Activated CD4-positive, alpha-beta T cell treated with anti-CD3 and anti-CD28 coated beads, Interleukin-2, amount 10 ng/mL, durations not matched to agents 24 days and 14 days (primary cell): ENCODE data around the gene IZUMO2. TPM values are rescaled to one million over a fixed set of nuclear protein-coding genes. Genes with fewer than 3 reads are reported as not detected.
"Not testable (repeated sequence)": the region's sequence is repeated elsewhere in the genome, so short reads cannot be mapped to it uniquely, and the experiment has no call there.

ENCODE experiments used
- DNase-seq: peaks from one replicate; pipeline ENCODE4 v3.0.0; 2022
- H3K27ac Mint-ChIP-seq: one replicate; pipeline ENCODE4 v1.8.0; 2022; ENCODE audit warnings: mild to moderate bottlenecking, mixed read lengths
- H3K27me3 Mint-ChIP-seq: one replicate; pipeline ENCODE4 v1.8.0; 2022; ENCODE audit warnings: mixed read lengths
- H3K36me3 Mint-ChIP-seq: one replicate; pipeline ENCODE4 v1.8.0; 2022; ENCODE audit warnings: low read depth, mild to moderate bottlenecking, mixed read lengths
- H3K4me1 Mint-ChIP-seq: one replicate; pipeline ENCODE4 v1.8.0; 2021; ENCODE audit warnings: mixed read lengths
- H3K4me3 Mint-ChIP-seq: one replicate; pipeline ENCODE4 v1.8.0; 2022; ENCODE audit warnings: mild to moderate bottlenecking, moderate library complexity, mixed read lengths
- H3K9me3 Mint-ChIP-seq: one replicate; pipeline ENCODE4 v1.8.0; 2021; ENCODE audit warnings: mixed read lengths
- intact Hi-C: fragments of 100-400 bp; cut with micrococcal nuclease; formaldehyde crosslinking; loops from one replicate; pipeline ENCODE4 v1.15.1; 2023
- total RNA-seq: library from RNA; stranded (reverse); gene quantifications from 2 replicates; pipeline ENCODE4 v1.2.3, GENCODE V29; 2022

IZUMO2 gene
- total RNA-seq, 1 donor from 2014 or later: not detected

DNA sequence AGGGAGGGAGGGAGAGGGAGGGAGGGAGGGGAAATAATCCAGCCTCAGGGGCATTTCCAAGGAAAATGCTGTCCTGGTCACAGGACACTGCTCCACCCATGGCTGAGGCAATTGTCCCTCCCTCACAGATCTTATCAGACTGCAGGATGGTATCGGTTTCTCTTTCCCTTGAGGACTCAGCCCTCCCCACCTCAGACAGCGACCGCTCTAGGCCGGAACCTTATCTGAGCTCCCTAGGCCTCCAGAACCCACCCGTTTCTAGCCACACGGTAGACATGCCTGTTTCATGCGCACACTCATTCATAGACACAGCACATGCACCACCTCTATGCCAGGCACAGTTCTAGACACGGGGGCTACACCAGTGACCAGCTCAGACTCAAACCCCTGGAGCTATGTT is 10.0 kb upstream of the IZUMO2 start:
- intact Hi-C loops: no loop called here
- no peaks in the 10 kb centered on the region for H3K36me3 Mint-ChIP-seq
- peaks cover 4% of the 10 kb centered on the region for H3K4me1 Mint-ChIP-seq
- H3K4me3 Mint-ChIP-seq: no peak overlapping the region
- no peak overlapping the region for H3K27ac Mint-ChIP-seq
- H3K9me3 Mint-ChIP-seq: peaks cover 2% of the 10 kb centered on the region
- H3K27me3 Mint-ChIP-seq: no peaks in the 10 kb centered on the region
- DNase-seq: peak; percentile 69

DNA sequence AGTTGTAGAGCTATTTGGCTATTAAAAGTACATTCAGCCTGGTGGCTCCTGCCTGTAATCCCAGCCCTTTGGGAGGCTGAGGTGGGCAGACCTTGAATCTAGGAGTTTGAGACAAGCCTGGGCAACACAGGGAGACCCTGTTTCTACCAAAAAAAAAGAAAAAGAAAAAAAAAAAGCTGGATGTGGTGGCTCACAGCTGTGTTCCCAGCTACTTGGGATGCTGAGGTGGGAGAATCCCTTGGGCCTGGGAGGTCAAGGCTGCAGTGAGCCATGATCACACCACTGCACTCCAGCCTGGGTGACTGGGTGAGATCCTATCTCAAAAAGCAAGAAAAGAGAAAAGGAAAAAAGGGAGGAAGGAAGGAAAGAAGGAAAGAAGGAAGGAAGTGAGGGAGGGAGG is 9.6 kb upstream of the IZUMO2 start:
- H3K27me3 Mint-ChIP-seq: no peaks in the 10 kb centered on the region
- no peak for DNase-seq
- no peak overlapping the region for H3K4me3 Mint-ChIP-seq
- intact Hi-C loops: no loop called here
- H3K9me3 Mint-ChIP-seq: no peaks in the 10 kb centered on the region
- peaks cover 4% of the 10 kb centered on the region for H3K4me1 Mint-ChIP-seq
- H3K27ac Mint-ChIP-seq: no peak overlapping the region
- no peaks in the 10 kb centered on the region for H3K36me3 Mint-ChIP-seq

DNA sequence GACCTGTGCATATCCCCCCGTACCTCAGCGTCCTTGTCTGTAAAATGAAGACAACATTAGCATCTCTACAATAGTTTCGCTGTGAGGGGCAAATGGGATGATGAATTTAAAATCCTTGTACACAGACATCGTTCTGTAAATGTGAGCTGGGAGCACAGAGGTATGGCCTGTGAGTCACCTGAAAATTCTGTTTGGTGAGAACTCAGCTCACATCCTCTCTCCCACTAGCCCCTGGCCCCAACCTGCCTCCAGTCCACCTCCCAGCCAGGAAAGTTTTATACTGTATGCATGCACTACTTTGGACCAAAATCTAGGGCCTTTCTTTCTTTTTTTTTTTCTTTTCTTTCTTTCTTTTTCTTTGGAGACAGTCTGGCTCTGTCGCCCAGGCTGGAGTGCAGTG is 8.7 kb upstream of the IZUMO2 start:
- no peaks in the 10 kb centered on the region for H3K27me3 Mint-ChIP-seq
- H3K9me3 Mint-ChIP-seq: no peaks in the 10 kb centered on the region
- intact Hi-C loops: no loop called here
- H3K27ac Mint-ChIP-seq: no peak overlapping the region
- H3K4me3 Mint-ChIP-seq: no peak overlapping the region
- DNase-seq: no peak
- peaks cover 4% of the 10 kb centered on the region for H3K4me1 Mint-ChIP-seq
- H3K36me3 Mint-ChIP-seq: no peaks in the 10 kb centered on the region

DNA sequence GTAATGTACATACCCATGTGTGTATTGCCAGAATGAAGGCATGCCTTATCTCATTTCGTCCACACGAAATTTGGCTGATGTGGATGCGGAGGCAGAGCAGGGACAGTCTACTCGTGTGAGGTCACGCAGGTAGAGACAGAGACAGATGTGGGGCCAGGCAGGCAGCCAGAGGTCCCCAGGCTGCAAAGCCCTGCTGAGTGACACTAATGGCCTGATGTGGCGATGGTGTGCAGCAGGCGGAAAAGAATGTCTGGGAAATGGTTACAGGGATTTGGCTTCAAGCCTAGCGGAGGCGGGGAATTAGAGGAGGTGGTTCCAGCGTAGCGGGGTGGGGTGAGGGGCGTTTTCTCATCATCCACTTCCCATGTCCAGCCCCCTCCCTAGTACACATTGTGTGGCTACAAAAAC is 4.2 kb upstream of the IZUMO2 start:
- no peaks in the 10 kb centered on the region for H3K27me3 Mint-ChIP-seq
- no peak overlapping the region for H3K27ac Mint-ChIP-seq
- H3K36me3 Mint-ChIP-seq: no peaks in the 10 kb centered on the region
- no peak overlapping the region for H3K4me3 Mint-ChIP-seq
- H3K9me3 Mint-ChIP-seq: no peaks in the 10 kb centered on the region
- peaks cover 2% of the 10 kb centered on the region for H3K4me1 Mint-ChIP-seq
- intact Hi-C loops: no loop called here
- no peak for DNase-seq

DNA sequence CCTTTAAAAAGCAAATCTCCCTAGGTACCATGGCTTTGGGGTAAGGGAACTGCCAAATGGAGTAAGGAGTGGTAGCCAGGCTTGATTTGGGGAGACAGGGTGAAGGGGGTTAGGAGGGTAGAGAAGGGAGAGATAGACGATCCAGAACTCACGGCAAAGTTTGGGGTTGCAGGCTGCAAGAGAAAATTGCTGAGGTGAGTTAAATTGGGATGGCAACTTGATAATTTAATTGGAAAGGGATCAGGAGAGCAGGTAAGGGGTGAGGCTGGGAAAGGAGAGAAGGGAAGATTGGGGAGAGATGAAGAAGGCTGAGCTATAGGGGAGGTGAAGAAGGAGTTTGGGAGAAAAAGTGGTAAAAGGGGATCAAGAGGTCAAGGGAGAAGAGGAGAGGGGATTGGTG is 4.0 kb downstream of the IZUMO2 start:
- H3K27me3 Mint-ChIP-seq: no peaks in the 10 kb centered on the region
- H3K27ac Mint-ChIP-seq: no peak overlapping the region
- no peaks in the 10 kb centered on the region for H3K9me3 Mint-ChIP-seq
- DNase-seq: no peak
- H3K36me3 Mint-ChIP-seq: no peaks in the 10 kb centered on the region
- intact Hi-C loops: no loop called here
- H3K4me1 Mint-ChIP-seq: no peaks in the 10 kb centered on the region
- no peak overlapping the region for H3K4me3 Mint-ChIP-seq

DNA sequence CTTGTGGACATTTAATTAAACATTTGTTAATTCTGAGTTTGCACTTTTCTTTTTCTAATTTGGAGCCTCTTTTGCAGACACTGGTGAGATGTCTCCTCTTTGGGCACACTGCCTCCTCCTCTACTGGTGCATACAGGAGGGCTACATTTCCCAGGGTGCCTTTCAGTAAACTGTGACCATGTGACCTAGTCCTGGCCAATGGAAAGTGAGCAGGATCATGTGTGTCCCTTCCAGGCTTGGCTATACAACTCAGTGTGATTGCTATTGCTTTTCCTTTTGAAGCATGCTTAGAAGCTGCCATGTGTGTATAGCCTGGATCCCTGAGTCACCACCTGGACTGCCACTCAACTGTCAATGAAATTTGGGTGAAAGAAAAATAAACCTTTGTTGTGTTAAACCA is 4.5 kb downstream of the IZUMO2 start:
- no peaks in the 10 kb centered on the region for H3K9me3 Mint-ChIP-seq
- no peak overlapping the region for H3K4me3 Mint-ChIP-seq
- intact Hi-C loops: no loop called here
- no peaks in the 10 kb centered on the region for H3K27me3 Mint-ChIP-seq
- DNase-seq: no peak
- H3K27ac Mint-ChIP-seq: no peak overlapping the region
- no peaks in the 10 kb centered on the region for H3K4me1 Mint-ChIP-seq
- H3K36me3 Mint-ChIP-seq: no peaks in the 10 kb centered on the region

DNA sequence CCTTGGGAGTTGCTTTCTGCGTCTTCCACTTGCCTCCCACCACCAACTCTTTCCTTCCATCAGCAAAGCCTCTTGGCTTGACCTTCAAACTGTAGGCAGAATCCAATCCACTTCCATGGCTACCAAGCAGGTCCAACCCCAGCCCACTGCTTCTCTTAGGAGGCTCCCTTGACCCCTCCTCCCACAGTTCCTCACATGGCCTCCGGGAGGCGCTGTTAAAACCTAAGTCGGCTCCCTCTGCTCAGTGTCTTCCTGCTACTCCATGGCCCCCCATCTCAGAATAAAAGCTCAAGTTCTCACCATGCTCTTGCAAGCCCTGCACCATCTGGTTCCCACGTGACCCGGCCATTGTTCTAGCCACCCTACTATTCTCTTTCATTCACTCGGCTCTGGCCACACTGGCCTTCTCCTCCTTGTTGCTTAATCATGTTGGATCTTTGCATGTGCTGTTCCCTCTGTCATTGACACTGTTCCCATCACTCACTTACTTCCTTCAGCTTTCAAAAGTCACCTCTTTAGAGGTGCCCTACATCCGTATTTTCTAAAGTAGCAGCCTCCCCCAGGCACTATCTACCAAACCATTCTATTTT is 7.5 kb downstream of the IZUMO2 start:
- no peaks in the 10 kb centered on the region for H3K36me3 Mint-ChIP-seq
- H3K27me3 Mint-ChIP-seq: no peaks in the 10 kb centered on the region
- no peak overlapping the region for H3K4me3 Mint-ChIP-seq
- intact Hi-C loops: no loop called here
- DNase-seq: no peak
- H3K4me1 Mint-ChIP-seq: no peaks in the 10 kb centered on the region
- no peaks in the 10 kb centered on the region for H3K9me3 Mint-ChIP-seq
- no peak overlapping the region for H3K27ac Mint-ChIP-seq

DNA sequence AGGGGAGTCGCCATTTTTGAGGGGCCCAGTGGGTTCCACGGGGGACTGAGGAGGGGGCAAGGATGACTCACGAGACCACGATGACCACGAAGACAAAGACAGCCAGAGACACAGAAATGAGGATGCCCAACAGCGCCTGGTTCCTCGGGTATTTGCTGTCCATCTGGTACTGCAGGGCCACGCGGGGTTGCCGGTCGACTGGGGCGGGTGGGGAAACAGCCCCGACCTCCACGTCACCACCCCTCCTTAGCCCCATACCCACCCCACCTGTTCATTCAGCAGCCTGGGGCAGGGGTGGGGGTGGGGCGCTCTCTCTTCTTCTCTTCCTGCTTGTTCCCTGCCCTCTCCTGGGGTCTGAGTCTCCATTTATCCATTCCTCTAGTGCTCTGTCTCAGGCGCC is 8.6 kb downstream of the IZUMO2 start:
- intact Hi-C loops: no loop called here
- Mint-ChIP-seq H3K27ac (no peak overlapping the region), H3K4me3 (no peak overlapping the region), H3K9me3 (no peaks in the 10 kb centered on the region), H3K4me1 (no peaks in the 10 kb centered on the region), H3K36me3 (no peaks in the 10 kb centered on the region), H3K27me3 (no peaks in the 10 kb centered on the region)
- no peak for DNase-seq

DNA sequence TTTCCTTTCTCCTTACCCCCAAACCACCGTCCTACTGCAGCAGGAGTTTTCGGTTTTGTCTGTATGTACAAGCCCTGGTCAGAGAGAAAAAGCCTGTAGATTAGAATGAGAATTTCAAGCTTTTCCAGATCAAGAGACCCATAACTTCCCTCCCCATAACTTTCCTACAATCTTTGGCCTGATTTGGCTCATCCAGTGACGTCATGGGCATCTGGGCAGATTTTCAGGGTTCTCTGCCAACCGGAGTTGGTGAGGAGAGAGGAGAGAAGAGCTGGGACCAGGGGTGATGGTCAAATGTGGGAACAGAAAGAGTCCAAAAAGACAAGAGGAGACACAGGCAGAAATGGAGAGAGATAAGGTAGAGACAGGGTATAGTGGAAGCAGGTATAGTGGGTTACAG is 10.5 kb downstream of the IZUMO2 start:
- Mint-ChIP-seq H3K36me3 (no peaks in the 10 kb centered on the region), H3K4me1 (peaks cover 4% of the 10 kb centered on the region), H3K4me3 (no peak overlapping the region), H3K27me3 (peaks cover 9% of the 10 kb centered on the region), H3K9me3 (peaks cover 6% of the 10 kb centered on the region), H3K27ac (no peak overlapping the region)
- no peak for DNase-seq
- intact Hi-C loops: no loop called here

DNA sequence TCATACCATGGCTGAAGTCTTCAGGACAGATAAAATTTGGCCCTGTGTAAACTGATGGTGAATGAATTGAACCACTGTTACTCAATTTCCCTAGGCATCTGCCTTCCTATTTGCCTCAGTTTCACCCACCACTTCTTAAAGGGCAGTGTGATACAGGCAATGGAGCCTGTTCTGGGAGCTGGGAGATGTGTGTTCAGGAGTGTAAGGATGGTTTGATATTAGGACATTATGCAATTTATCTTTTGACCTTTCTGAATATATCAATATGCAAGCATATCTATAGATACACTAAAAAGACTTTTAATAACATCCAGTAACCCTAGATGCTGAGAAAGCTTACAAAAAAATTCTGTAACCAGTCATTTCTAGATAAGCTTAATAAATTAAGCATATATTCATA is 14.6 kb downstream of the IZUMO2 start:
- Mint-ChIP-seq H3K4me3 (peak overlapping the region; percentile 69), H3K27ac (no peak overlapping the region)
- intact Hi-C loops: no loop called here

DNA sequence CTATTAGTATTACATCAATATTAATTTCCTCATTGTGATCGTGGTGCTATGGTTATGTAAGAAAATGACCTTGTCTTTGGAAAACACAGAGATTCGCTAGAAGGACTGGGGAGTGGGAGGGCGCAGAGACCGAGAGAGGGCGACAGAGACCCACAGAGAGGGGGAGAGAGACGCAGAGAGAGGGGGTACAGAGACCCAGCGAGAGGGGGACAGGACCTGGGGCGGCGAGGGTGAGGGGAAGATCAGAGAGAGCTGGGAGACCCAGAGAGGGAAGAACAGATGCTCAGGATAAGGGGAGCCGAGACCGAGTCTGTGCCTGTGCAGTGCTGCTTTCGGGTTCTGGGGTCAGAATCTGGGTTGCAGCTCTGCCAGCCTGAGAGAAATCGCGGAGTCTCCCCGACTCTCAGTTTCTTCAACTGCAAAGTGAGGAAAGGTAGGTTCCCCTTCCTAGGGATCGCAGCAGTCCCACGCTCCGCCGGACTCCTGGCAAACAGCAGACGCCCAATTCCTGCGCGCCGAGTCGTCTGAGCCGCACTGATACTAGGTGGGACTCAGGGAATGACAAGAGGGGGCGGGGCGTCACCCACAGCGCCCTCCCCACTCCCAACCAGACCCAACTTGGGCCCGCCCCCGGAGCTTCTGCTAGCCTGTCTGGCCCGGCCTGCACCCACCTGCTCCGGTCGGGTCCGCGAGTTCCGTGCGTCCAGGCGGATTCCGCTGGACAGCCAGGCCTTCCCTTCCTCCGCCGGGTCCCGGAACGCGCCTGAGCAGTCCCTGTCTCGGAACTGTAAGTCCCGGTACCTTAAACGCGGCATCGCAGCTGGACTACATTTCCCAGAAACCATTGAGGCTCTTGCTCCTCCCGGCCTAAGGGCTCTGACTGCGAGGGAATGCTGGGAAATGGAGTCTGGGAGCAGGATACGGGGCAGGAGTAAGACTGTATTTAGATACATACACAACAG is 15.3 kb downstream of the IZUMO2 start:
- Mint-ChIP-seq H3K4me1 (peaks cover 9% of the 10 kb centered on the region), H3K9me3 (peaks cover 6% of the 10 kb centered on the region), H3K27ac (no peak overlapping the region), H3K36me3 (no peaks in the 10 kb centered on the region), H3K27me3 (peaks cover 14% of the 10 kb centered on the region), H3K4me3 (peak overlapping the region; percentile 69)
- intact Hi-C loops: no loop called here
- peak; percentile 86 for DNase-seq

More for the DNA sequence above, 14.6 kb downstream of the IZUMO2 start:
- H3K9me3 Mint-ChIP-seq: peaks cover 6% of the 10 kb centered on the region
- no peak for DNase-seq
- H3K27me3 Mint-ChIP-seq: peaks cover 14% of the 10 kb centered on the region
- H3K4me1 Mint-ChIP-seq: peaks cover 9% of the 10 kb centered on the region
- no peaks in the 10 kb centered on the region for H3K36me3 Mint-ChIP-seq

DNA sequence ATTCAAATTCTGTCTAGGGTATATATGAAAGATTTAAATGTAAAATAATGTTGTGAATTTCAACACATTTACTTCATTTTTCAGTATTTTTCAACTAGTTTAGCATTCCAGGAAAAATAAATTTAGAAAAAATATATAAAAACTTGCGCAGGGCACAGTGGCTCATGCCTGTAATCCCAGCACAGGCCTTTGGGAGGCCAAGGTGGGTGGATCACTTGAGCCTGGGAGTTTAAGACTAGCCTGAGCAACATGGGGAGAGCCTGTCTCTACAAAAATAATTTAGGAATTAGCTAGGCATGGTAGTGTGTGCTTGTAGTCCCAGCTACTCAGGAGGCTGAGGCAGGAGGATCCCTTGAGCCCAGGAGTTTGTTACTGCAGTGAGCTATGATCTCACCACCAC is 21.2 kb downstream of the IZUMO2 start:
- H3K9me3 Mint-ChIP-seq, intact Hi-C loops: not testable (repeated sequence)

DNA sequence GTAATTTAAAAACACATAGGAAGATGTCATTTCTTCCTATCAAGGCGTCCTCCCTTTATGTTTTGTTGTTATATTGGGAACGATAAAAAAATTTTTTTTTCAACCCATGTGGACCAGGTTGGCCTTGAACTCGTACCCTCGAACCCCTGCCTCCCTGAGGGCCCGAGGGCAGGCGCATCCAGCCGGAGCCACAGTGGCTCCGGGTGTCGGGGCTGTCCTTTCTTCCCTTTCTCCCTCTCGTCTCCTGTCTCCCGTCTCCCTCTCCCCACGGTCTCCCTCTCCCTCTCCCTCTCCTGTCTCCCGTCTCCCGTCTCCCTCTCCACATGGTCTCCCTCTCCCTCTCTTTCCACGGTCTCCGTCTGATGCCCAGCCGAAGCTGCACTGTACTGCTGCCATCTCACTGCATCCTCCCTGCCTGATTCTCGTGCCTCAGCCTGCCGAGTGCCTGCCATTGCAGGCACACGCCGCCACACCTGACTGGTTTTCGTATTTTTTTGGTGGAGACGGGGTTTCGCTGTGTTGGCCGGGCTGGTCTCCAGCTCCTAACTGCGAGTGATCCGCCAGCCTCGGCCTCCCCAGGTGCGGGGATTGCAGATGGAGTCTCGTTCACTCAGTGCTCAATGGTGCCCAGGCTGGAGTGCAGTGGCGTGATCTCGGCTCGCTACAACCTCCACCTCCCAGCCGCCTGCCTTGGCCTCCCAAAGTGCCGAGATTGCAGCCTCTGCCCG is 22.8 kb downstream of the IZUMO2 start:
- H3K9me3 Mint-ChIP-seq, H3K27me3 Mint-ChIP-seq, H3K27ac Mint-ChIP-seq, DNase-seq, H3K4me3 Mint-ChIP-seq, intact Hi-C loops, H3K36me3 Mint-ChIP-seq, H3K4me1 Mint-ChIP-seq: not testable (repeated sequence)

More for the DNA sequence above, 21.2 kb downstream of the IZUMO2 start:
- not testable (repeated sequence) for H3K36me3 Mint-ChIP-seq, H3K27me3 Mint-ChIP-seq, H3K4me3 Mint-ChIP-seq, H3K27ac Mint-ChIP-seq, DNase-seq, H3K4me1 Mint-ChIP-seq
